CD4-positive, alpha-beta T cell treated with Interleukin-15 for 1 hour (primary cell): ENCODE measurements around the gene ZNF814.
"Not testable (repeated sequence)": the region's sequence is repeated elsewhere in the genome, so short reads cannot be mapped to it uniquely, and the experiment has no call there.

Source experiments
- DNase-seq: peaks from one replicate; pipeline ENCODE4 v3.0.0-alpha.2; 2020

Gene ZNF814

GRCh38 chr19:57888560-57889231, at the start of gene ZNF814:
Gene ZNF814, minus strand, starts transcription at chr19:57889037. Its CDS starts 235 bp downstream, at chr19:57888802.
- peak; percentile 84 for DNase-seq

GRCh38 chr19:57935731-57936130, 46.9 kb upstream of the ZNF814 start:
- no peak for DNase-seq

- peak; percentile 65 for DNase-seq
These were observed 46.2 kb upstream of the ZNF814 start, which contains the start of gene ZNF418 for GRCh38 chr19:57934820-57935665. Gene ZNF418, minus strand, starts transcription at chr19:57935402. Its CDS starts 1,580 bp downstream, at chr19:57933822.

GRCh38 chr19:57927587-57927986, 38.8 kb upstream of the ZNF814 start:
- no peak for DNase-seq

DNA sequence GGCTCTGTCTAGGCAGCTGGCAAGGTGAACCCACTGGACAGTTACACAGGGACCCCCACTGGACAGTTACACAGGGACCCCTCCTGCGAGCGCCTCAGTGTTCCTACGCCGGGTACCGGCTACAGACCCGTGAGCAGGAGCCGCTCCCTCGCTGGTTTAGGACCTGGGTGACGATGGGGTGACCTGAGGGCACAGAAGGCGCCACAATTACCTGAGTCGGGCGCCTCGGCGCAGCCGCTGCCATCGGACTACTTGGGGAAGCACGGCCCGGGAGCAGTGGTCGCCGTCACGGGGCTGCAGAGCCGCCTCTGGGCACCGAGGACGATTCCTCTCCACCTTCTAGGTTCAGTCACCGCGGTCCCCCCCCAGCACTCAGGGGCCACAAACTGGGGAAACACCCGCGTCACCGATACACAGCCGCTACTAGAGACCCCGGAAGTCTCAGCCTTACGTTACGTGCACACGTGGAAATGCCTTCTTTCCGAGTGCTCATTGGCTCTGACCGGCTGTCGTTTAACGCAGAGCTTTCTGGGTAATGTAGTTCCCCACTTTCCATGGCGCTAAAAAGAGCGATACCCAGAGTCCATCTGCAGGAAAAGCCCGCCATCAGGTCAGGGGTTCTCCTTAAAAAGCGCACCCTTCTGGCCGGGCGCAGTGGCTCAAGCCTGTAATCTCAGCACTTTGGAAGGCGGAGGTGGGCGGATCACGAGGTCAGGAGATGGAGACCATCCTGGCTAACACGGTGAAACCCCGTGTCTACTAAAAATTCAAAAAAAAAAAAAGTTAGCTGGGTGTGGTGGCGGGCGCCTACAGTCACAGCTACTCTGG, 27.5 kb upstream of the ZNF814 start, which contains the start of gene ZNF417:
TSS of gene ZNF417 (minus strand) at position 425 of the 828 bp plus-strand sequence. CDS start at position 244, 181 bp downstream.
- DNase-seq: peak; percentile 94

GRCh38 chr19:57914531-57914930, 25.7 kb upstream of the ZNF814 start:
- no peak for DNase-seq

- DNase-seq: no peak
These were observed 18.6 kb upstream of the ZNF814 start for GRCh38 chr19:57907394-57907793.

DNA sequence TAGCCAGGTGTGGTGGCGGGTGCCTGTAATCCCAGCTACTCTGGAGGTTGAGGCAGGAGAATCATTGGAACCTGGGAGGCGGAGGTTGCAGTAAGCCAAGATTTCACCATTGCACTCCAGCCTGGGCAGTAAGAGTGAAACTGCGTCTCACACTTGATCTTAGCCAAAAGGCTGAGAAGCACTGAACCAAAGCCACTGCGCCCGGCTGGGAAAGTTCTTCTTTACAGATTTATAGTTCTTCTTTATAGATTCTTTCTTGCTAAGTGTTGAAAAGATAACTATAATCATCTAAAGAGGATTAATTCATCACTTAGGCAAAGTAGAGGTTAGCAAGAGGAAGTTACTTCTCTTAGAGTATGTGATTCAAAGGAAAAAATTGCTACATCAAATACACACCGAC, 16.4 kb upstream of the ZNF814 start:
- no peak for DNase-seq

GRCh38 chr19:57903618-57904184, 14.9 kb upstream of the ZNF814 start:
- DNase-seq: no peak

GRCh38 chr19:57900311-57900710, 11.5 kb upstream of the ZNF814 start:
- DNase-seq: no peak

DNA sequence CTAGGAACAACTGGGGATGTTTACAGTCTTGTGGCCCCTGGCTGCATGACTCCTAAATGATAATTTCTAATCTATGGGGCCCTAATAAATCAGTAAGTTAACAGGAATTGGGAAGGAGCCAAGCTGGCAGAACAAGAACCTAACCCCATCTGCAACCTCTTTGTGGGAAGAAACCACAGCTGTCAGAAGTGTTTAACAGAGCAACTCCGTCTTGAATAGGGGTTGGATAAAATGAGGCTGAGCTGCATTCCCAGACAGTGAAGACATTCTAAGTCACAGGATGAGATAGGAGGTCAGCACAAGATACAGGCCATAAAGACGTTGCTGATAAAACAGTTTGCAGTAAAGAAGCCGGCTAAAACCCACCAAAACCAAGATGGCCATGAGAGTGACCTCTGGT, 1.9 kb upstream of the ZNF814 start:
- not testable (repeated sequence) for DNase-seq

GRCh38 chr19:57888107-57888559, 704 bp downstream of the ZNF814 start:
- DNase-seq: no peak

GRCh38 chr19:57887195-57887941, 1.5 kb downstream of the ZNF814 start:
- DNase-seq: no peak

- no peak for DNase-seq
These were observed 2.8 kb downstream of the ZNF814 start for GRCh38 chr19:57886046-57886445.

- not testable (repeated sequence) for DNase-seq
These were observed 14.7 kb downstream of the ZNF814 start for GRCh38 chr19:57873883-57874799.

GRCh38 chr19:57872450-57872849, 16.4 kb downstream of the ZNF814 start:
- DNase-seq: no peak

DNA sequence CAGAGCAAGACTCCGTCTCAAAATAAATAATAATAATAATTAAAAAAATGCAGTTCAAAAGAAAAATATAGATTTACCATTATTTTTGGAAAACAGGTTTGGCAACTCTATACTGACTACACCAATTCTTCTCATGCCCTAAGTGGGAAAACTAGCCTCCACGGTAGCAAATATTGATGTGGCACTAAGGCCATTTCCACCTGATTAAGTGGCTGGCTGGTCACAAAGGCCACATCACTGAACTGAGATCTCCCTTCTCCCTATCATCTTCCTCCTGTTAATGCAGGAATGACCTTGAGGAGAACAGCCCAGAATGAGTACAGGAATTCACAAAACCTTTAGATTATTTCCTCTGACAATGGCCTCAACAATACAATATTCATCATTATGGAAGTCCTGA, 18.6 kb downstream of the ZNF814 start:
- DNase-seq: no peak

DNA sequence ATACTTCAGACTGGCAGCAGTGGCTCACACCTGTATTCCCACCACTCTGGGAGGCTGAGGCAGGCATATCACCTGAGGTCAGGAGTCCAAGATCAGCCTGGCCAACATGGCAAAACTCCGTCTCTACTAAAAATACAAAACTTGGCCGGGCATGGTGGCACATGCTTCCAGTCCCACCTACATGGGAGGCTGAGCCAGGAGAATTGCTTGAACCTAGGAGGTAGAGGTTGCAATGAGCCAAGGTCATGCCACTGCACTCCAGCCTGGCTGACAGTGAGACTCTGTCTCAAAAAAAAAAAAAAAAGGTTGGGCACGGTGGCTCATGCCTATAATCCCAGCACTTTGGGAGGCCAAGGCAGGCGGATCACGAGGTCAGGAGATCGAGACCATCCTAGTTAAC, 19.2 kb downstream of the ZNF814 start:
- not testable (repeated sequence) for DNase-seq

GRCh38 chr19:57867868-57868492, 20.9 kb downstream of the ZNF814 start:
- DNase-seq: no peak

DNA sequence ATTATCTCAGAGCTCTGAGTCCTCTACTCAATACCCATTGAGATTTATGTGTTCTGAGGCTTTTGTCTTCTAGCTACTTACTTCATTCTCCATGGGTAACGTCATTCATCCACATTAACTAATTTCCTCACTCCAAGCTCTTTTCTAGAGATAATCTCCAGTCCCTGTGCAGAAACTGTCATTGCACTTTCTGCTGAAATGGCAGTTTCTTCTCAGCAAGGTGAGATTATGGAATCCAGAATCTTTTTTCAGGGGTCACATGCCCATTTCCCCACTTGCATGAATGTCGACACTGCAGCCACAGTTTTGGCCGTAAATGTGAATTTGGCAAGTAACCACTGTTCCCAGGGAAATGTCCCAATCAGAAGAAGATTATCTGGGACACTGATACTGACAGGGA, 26.5 kb downstream of the ZNF814 start:
- DNase-seq: not testable (repeated sequence)
